ENCODE data around the gene SETDB1.
A peak's percentile ranks its signal among the peaks of the same experiment; 100 is the strongest.

Gene SETDB1

DNA sequence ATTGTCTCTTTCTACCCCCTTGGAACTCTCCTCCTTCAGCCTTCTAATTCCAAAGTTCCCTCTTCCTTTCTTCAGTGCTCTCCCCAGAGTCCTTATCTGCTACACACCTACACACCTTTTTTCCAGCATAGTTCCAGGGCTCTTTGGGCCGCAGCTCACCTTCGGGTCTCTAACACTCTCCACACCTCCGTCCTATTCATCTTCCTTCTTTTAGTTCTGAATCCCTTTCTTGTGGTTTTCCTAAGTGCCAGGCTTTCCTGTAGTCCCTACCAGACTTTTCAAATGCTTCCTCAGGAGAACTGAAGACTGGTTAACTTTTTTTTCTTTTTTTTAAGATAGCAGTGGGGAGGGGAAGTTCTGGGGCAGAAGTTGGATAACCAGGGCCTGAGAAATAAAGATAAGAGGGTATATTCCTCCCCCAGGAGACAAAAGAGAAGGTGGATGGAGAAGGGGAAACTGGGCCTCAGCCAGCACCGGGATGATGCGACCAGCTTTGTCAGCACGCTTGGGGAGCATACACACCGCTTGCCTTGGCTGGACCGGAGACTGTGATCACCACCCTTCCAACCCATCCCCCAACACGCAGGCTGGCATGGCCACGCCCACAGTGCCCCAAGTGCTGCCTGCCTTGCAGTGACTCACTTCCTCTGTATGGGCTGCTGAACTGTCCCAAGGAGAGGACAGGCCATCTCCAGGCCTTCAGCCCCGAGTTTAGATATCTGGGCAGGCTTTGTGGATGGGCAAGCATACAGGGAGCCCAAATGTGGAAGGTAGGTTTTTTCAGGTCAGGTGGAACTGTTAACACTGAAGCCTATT is 50.9 kb downstream of the SETDB1 start:
- no peak for DNase-seq

- DNase-seq = peak; percentile 60
Observed at GRCh38 chr1:150979092-150980056, 53.2 kb downstream of the SETDB1 start.

- no peak for DNase-seq
Observed at GRCh38 chr1:150981177-150981804, 55.1 kb downstream of the SETDB1 start.

GRCh38 chr1:150981805-150982712 is 55.9 kb downstream of the SETDB1 start, which contains the start of gene ANXA9:
Gene ANXA9 (plus strand): TSS chr1:150982292. CDS start chr1:150983106, 814 bp downstream.
- DNase-seq = no peak

DNA sequence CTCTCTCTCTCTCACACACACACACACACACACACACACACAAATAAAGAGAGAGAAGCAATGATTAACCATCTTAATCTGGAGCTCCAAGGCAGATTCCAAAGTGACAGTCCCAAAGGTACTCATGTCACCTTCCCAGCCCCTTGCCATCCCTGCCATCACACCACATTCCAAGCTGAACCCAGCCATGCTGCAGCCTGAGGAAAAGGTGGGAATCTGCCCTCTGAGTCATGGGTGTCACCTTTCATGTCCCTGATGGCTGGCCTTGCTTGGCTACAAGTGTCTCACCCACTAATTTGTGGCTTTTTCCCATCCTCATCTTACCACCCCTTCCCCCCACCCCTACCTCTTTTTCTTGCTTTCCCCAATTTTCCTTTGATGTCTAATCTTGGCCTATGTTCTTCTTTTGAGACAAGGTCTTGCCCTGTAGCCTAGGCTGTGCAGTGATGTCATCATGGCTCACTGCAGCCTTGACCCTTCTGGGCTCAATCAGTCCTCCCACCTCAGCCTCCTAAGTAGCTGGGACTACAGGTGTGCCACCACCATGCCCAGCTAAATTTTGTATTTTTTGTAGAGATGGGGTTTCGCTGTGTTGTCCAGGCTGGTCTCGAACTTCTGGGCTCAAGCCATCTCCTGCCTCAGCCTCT is 59.1 kb downstream of the SETDB1 start:
- no peak for DNase-seq

- DNase-seq = no peak
Observed at GRCh38 chr1:150987924-150988323, 61.8 kb downstream of the SETDB1 start.

DNA sequence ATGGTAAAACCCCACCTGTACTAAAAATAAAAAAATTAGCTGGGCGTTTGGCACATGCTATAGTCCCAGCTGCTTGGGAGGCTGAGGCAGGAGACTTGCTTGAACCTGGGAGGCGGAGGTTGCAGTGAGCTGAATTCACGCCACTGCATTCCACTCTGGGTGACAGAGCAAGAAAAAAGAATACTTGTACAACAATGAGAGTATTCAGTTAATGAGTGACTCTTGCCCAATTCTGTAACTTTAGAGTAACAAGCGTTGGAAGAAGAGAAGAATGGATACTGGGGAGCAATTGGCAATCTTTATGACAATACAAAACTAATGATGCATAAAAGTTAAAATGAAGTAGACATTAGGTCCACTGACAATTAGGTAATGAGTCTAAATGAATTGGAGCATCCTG is 66.5 kb downstream of the SETDB1 start:
- no peak for DNase-seq

DNA sequence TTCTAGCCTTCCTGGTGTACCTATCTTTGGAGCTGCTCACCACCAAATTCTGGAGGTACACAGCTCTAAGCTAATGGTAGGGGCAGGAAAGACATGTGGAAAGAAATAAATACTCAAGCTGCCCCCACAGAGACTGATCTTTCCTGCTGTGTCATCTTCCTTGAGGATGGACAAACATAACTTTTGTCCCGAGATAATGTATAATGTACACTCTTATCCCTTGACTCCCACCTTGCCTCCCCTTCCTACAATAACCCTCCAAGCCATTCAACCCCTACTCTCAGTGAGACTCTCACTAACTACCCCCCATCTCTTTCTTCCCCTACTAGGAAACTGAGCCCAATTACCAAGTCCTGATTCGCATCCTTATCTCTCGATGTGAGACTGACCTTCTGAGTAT is 68.1 kb downstream of the SETDB1 start:
- no peak for DNase-seq

- DNase-seq = no peak
Observed at GRCh38 chr1:150995460-150995859, 69.3 kb downstream of the SETDB1 start.

GRCh38 chr1:150995896-150996295 is 69.7 kb downstream of the SETDB1 start:
- DNase-seq = no peak

- no peak for DNase-seq
Observed at GRCh38 chr1:150997126-150997872, 71.1 kb downstream of the SETDB1 start.

GRCh38 chr1:150997949-150998348 is 71.8 kb downstream of the SETDB1 start:
- DNase-seq = no peak

DNA sequence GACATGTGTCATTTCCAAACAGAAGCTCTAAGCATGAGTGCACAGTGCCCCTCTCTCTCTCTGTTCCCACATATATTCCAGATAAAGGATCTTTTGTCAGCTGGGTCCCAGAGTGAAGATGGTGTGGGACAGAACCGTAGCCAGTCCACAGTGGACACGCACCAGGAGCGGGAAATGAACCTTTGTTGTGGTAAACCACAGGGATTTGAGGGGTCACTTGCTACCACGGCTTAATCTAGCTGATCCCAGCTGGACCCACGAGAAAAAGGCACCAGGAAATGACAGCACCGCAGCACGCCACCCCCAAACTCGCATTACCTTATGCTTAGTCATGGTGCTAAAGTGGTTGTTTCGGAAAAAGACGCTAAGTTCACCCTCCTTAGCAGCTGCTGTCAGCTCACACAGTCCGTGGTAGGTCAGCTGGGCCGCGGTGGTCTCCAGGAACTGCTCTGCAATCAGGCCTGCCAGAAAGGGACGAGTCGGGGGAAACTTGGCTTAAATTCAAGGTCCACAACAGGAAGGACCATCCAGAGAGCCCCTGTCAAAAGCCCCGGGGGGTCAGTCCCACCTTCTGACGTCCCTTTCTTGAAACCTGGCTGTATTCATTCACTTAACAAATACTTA is 73.0 kb downstream of the SETDB1 start:
- DNase-seq = no peak

DNA sequence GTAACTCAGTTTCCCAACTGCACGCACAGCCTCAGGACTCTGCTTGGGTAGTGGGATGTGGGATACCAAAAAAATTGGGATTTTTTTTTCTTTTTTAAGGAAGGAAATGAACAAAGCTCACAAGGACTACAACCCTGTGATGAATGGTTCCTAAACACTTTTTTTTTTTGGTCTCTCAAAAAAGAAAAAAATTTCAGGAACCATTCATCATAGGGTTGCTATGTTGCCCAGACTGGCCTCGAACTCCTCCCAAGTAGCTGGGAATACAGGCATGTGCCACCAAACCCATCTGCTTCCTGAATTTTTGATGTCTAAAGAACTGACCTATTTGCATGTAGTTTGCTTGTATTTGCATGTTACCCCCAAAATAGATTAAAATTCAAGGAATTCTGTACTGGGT is 73.8 kb downstream of the SETDB1 start:
- DNase-seq = no peak

DNA sequence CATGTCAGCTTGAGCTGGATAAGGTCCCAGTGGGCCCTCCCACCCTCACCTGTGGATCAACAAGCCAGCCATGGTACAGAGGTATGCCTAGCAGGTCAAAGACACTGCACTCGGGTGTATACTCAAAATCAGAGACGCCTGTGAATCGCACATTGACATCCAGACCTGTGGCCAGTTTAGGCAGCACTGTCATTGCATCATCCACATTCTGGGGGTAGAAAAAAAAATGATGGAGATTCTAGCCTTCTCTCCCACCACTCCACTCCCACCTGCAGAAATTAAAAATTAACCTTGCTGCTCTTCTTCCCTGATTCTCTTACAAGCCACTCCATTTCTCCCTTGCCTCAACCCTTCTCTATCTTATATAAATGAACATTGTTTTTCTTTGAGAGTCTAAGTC is 74.2 kb downstream of the SETDB1 start:
- no peak for DNase-seq

DNA sequence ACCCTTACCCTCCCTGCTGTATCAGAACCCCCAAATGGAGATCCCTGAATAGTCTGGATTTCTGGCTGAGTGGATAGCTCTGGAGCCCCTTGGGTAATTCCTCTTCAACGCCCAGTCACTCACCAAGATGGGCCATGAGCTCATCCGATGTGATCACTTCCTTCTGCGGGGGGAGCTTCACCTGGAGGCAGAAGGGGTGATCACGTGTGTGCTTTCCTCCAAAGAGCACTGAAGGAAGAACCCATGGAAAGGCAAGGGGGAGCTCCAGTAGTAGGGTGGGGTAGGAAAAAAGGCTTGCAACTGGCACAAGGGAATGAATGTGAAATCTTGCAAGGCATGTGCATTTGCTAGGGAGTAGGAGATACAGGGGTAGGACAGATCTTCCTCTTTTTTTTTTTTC is 75.4 kb downstream of the SETDB1 start:
- DNase-seq = no peak

GRCh38 chr1:151002051-151002450 is 75.9 kb downstream of the SETDB1 start:
- no peak for DNase-seq

GRCh38 chr1:151002611-151003010 is 76.4 kb downstream of the SETDB1 start:
- DNase-seq = no peak

DNA sequence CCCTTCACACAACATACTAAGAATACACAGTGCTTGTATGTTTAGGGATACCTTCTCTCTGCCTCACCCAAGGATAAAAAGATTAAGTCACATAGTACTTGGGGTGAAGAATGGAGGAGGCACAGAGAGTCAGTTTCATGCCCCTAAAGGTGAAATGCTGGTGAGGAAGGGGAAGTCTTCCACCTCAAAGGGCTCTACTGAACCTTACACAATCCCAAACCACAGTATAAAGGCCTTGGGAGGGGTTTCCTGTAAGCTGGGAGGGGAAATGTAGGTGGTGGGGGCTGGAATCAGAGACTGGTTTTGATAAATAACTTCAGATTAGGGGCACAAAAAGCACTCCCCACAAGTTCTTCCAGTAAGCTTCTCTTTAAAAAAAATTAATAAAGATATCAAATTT is 77.0 kb downstream of the SETDB1 start:
- no peak for DNase-seq

DNA sequence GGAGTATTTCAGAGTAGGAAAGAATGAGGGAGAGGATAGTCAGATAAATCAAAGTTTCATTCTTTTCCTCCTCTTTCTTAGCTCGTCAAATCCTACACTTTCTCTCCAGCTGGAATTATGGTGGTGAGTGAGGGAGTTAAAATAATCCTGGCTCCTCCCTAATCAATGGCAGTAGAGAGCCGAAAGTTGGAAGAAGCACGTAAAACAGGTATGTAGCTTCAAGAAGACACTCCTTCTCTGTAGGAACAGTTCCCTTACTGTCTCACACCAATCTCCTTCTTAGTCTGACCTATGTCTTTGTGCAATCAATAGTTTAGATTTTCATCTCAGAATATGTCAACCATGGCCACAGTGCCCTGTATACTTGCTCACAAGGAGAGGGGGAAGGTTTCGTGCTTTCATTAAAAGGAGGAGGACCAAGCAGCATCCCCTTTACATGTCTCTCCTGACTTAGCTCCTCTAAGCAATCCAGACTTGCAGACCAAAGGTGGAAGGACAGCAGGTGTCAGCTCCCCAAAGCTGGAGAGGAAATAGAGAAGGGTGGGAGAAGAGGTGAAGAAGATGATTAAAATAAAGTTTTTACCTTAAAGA is 79.7 kb downstream of the SETDB1 start:
- no peak for DNase-seq
